IMR-90 (cell line): Measurements from ENCODE around the gene RAB11FIP4. TPM values are rescaled to one million over a fixed set of nuclear protein-coding genes. Genes with fewer than 3 reads are reported as not detected.

Experiments used
- ATAC-seq: fragments of 200-7000 bp; cut with Tn5 transposase; 2 replicates; pipeline ENCODE4 v1.9.1; 2020; ENCODE audit warnings: low read depth, mild to moderate bottlenecking, moderate library complexity
- BruUV-seq: library from RNA; stranded (reverse); fragments of 400-500 nt; replicated peaks from 2 replicates; lab custom pipeline; 2021; lab: Mats Ljungman, UMichigan
- CTCF ChIA-PET: fragments of 300-600 bp; formaldehyde crosslinking; extraction: SDS; loops from one replicate; lab custom pipeline; 2021; ENCODE audit warnings: antibody characterized with exemption; lab: Yijun Ruan, JAX
- POLR2A ChIA-PET: fragments of 300-600 bp; sonication (Branson Sonifier 250); formaldehyde crosslinking; loops from one replicate; lab custom pipeline; 2022; ENCODE audit warnings: antibody characterized with exemption; ENCODE audit not compliant: unreplicated experiment; lab: Charles Lee
- DNase-seq: peaks from one replicate; pipeline ENCODE4 v3.0.0; 2013
- H2AFZ ChIP-seq: replicated peaks from 2 replicates; pipeline ENCODE3; 2013; ENCODE audit warnings: low read length, mild to moderate bottlenecking; ENCODE audit not compliant: poor library complexity
- H2AK5ac ChIP-seq: 2 replicates; pipeline ENCODE4 v1.6.1; 2013; ENCODE audit warnings: low read depth, low read length, inconsistent platforms
- H2AK9ac ChIP-seq: replicated peaks from 2 replicates; pipeline ENCODE3; 2013; ENCODE audit warnings: mild to moderate bottlenecking, low read depth, low read length, moderate library complexity; ENCODE audit not compliant: poor library complexity
- H2BK120ac ChIP-seq: 2 replicates; pipeline ENCODE4 v1.6.1; 2013; ENCODE audit warnings: low read depth, low read length, inconsistent platforms
- H2BK15ac ChIP-seq: 3 replicates; pipeline ENCODE4 v1.6.1; 2013; ENCODE audit warnings: low read depth, low read length, inconsistent platforms
- H2BK20ac ChIP-seq: 2 replicates; pipeline ENCODE4 v1.6.1; 2013; ENCODE audit warnings: low read depth, mild to moderate bottlenecking, inconsistent platforms, low read length, moderate library complexity
- H2BK5ac ChIP-seq: 2 replicates; pipeline ENCODE4 v1.6.1; 2013; ENCODE audit warnings: mild to moderate bottlenecking, low read depth, low read length, inconsistent platforms; ENCODE audit not compliant: poor library complexity, severe bottlenecking
- H3K14ac ChIP-seq: replicated peaks from 2 replicates; pipeline ENCODE4 v1.6.1; 2013; ENCODE audit warnings: low read depth, low read length, inconsistent platforms
- H3K18ac ChIP-seq: 2 replicates; pipeline ENCODE4 v1.6.1; 2013; ENCODE audit warnings: low read depth, low read length, control low read depth
- H3K23ac ChIP-seq: 2 replicates; pipeline ENCODE4 v1.6.1; 2013; ENCODE audit warnings: low read depth, low read length, inconsistent platforms
- H3K27ac ChIP-seq: 2 replicates; pipeline ENCODE4 v1.5.1; 2013; ENCODE audit warnings: mild to moderate bottlenecking, control low read depth, low read length; ENCODE audit not compliant: insufficient read depth
- H3K27me3 ChIP-seq: 2 replicates; pipeline ENCODE4 v1.6.1; 2013; ENCODE audit warnings: low read length; ENCODE audit not compliant: control insufficient read depth, insufficient read depth
- H3K36me3 ChIP-seq: 2 replicates; pipeline ENCODE4 v1.6.1; 2013; ENCODE audit warnings: low read length, mixed read lengths; ENCODE audit not compliant: control insufficient read depth, insufficient read depth
- H3K4ac ChIP-seq: 2 replicates; pipeline ENCODE4 v1.6.1; 2013; ENCODE audit warnings: low read depth, low read length, inconsistent platforms
- H3K4me1 ChIP-seq: 2 replicates; pipeline ENCODE4 v1.6.1; 2013; ENCODE audit warnings: low read length, mixed read lengths; ENCODE audit not compliant: control insufficient read depth, insufficient read depth
- H3K4me2 ChIP-seq: 2 replicates; pipeline ENCODE4 v1.6.1; 2013; ENCODE audit warnings: low read depth, mild to moderate bottlenecking, control low read depth, low read length, moderate library complexity
- H3K4me3 ChIP-seq: 2 replicates; pipeline ENCODE4 v1.5.1; 2013; ENCODE audit warnings: low read depth, mild to moderate bottlenecking, control low read depth, low read length, moderate library complexity; ENCODE audit not compliant: insufficient read depth
- H3K56ac ChIP-seq: 2 replicates; pipeline ENCODE4 v1.6.1; 2013; ENCODE audit warnings: low read length, inconsistent platforms; ENCODE audit not compliant: insufficient read depth; ENCODE audit errors: extremely low read depth
- H3K79me1 ChIP-seq, 2 experiments: 2 replicates each; pipeline ENCODE4 v1.6.1; 2013; ENCODE audit warnings: low read length in 2 of 2, inconsistent platforms in 1 of 2, low read depth in 1 of 2
- H3K9ac ChIP-seq: 2 replicates; pipeline ENCODE4 v1.6.1; 2013; ENCODE audit warnings: low read depth, low read length, control low read depth
- H3K9me1 ChIP-seq: 2 replicates; pipeline ENCODE4 v1.6.1; 2013; ENCODE audit warnings: low read length, inconsistent platforms; ENCODE audit not compliant: insufficient read depth
- H3K9me3 ChIP-seq: 2 replicates; pipeline ENCODE4 v1.6.1; 2013; ENCODE audit warnings: low read length; ENCODE audit not compliant: control insufficient read depth, insufficient read depth
- H4K20me1 ChIP-seq: 2 replicates; pipeline ENCODE4 v1.6.1; 2013; ENCODE audit warnings: low read length, inconsistent platforms; ENCODE audit not compliant: insufficient read depth
- H4K5ac ChIP-seq: 2 replicates; pipeline ENCODE4 v1.6.1; 2013; ENCODE audit warnings: mild to moderate bottlenecking, low read depth, low read length, control low read depth
- H4K8ac ChIP-seq, 2 experiments: 2 replicates each; pipeline ENCODE4 v1.6.1; 2013; ENCODE audit warnings: low read depth in 2 of 2, low read length in 2 of 2, control low read depth in 1 of 2, inconsistent platforms in 1 of 2
- H4K91ac ChIP-seq: 2 replicates; pipeline ENCODE4 v1.6.1; 2013; ENCODE audit warnings: low read depth, low read length, inconsistent platforms; ENCODE audit not compliant: insufficient read depth
- BHLHE40 ChIP-seq: fragments of 150-350 bp; IDR thresholded peaks from 2 replicates; pipeline ENCODE4 v1.6.1; 2016; ENCODE audit warnings: mild to moderate bottlenecking, low read depth, low read length
- CEBPB ChIP-seq: IDR thresholded peaks from 2 replicates; pipeline ENCODE4 v1.6.1; 2012; ENCODE audit warnings: low read depth, low read length, improper control_type of control experiment
- CHD1 ChIP-seq: IDR thresholded peaks from 2 replicates; pipeline ENCODE4 v1.6.1; 2012; ENCODE audit warnings: low read depth, low read length, improper control_type of control experiment
- CTCF ChIP-seq: conservative IDR thresholded peaks from 2 replicates; pipeline ENCODE4 v1.5.1; 2012; ENCODE audit warnings: mild to moderate bottlenecking, low read depth, low read length, improper control_type of control experiment
- ELK1 ChIP-seq: fragments of 150-350 bp; IDR thresholded peaks from 2 replicates; pipeline ENCODE4 v1.6.1; 2016; ENCODE audit warnings: low read depth, mild to moderate bottlenecking, low read length, moderate library complexity, borderline replicate concordance
- MAFK ChIP-seq: IDR thresholded peaks from 2 replicates; pipeline ENCODE4 v1.6.1; 2012; ENCODE audit warnings: low read depth, low read length, improper control_type of control experiment
- MAZ ChIP-seq: IDR thresholded peaks from 2 replicates; pipeline ENCODE4 v1.6.1; 2012; ENCODE audit warnings: low read depth, mild to moderate bottlenecking, low read length, improper control_type of control experiment, moderate library complexity, borderline replicate concordance
- NFE2L2 ChIP-seq: fragments of 150-350 bp; IDR thresholded peaks from 2 replicates; pipeline ENCODE4 v1.6.1; 2016; ENCODE audit warnings: low read depth, mild to moderate bottlenecking, low read length
- POLR2A ChIP-seq: IDR thresholded peaks from 2 replicates; pipeline ENCODE4 v1.6.1; 2012; ENCODE audit warnings: mild to moderate bottlenecking, low read depth, low read length
- RCOR1 ChIP-seq: IDR thresholded peaks from 2 replicates; pipeline ENCODE4 v1.6.1; 2012; ENCODE audit warnings: mild to moderate bottlenecking, low read length, improper control_type of control experiment; ENCODE audit not compliant: insufficient replicate concordance
- SMC3 ChIP-seq: fragments of 150-350 bp; IDR thresholded peaks from 2 replicates; pipeline ENCODE4 v1.6.1; 2016; ENCODE audit warnings: low read depth, mild to moderate bottlenecking, antibody characterized with exemption, low read length, moderate library complexity
- USF2 ChIP-seq: fragments of 150-350 bp; IDR thresholded peaks from 2 replicates; pipeline ENCODE4 v1.6.1; 2017; ENCODE audit warnings: mild to moderate bottlenecking, antibody characterized with exemption, low read length, low read depth
- WGBS, 2 experiments: methylation state at CpG; one replicate each; pipeline versions ENCODE4 v1.1.5 to v1.1.7; 2013; ENCODE audit warnings: missing lambda C conversion rate in 2 of 2; ENCODE audit not compliant: insufficient read length in 1 of 2; ENCODE audit errors: extremely low coverage in 2 of 2; 5-methylcytosine and 5-hydroxymethylcytosine counted together
- dilution Hi-C: fragments of 300-500 bp; cut with HindIII; formaldehyde crosslinking; loops from one replicate; pipeline ENCODE4 v1.14.3; 2018; ENCODE audit warnings: low sequenced_read_pairs; ENCODE audit not compliant: unreplicated experiment
- in situ Hi-C: fragments of 300-500 bp; cut with MboI; formaldehyde crosslinking; loops from 3 replicates; pipeline ENCODE4 v1.14.3; 2019; ENCODE audit warnings: low sequenced_read_pairs, inconsistent platforms, mixed read lengths
- intact Hi-C: fragments of 100-400 bp; cut with micrococcal nuclease; formaldehyde crosslinking; loops from 2 replicates; pipeline ENCODE4 v1.10.0; 2022
- polyA plus RNA-seq, 3 experiments: library from polyadenylated mRNA; depleted of rRNA; stranded (reverse); fragments of >200 nt; gene quantifications; 2 replicates each; pipeline ENCODE4 v1.2.3, GENCODE V29; 2012; ENCODE audit warnings: low replicate concordance in 1 of 3
- total RNA-seq: library from RNA; depleted of rRNA; stranded (reverse); fragments of >200 nt; gene quantifications from 2 replicates; pipeline ENCODE4 v1.2.3, GENCODE V29; 2012

RAB11FIP4 gene
- total and polyA plus RNA-seq, 2 of the 4 experiments (the other 2 are of a cell fraction): 0.68 to 1.1 TPM

GRCh38 chr17:31433811-31434726 lies 42.6 kb downstream of the RAB11FIP4 start (continued):
- TF ChIP-seq MAFK (no peak), BHLHE40 (no peak)

- Histone ChIP-seq H2AK5ac (no peak overlapping the region), H2BK120ac (no peak overlapping the region), H2BK15ac (no peak overlapping the region), H2BK5ac (no peak overlapping the region), H3K9me3 (no peaks in the 10 kb centered on the region; the same call in 1 of the 2 replicates), H3K36me3 (no peaks in the 10 kb centered on the region), H3K4ac (no peak overlapping the region), H4K20me1 (no peaks in the 10 kb centered on the region), H4K91ac (no peak overlapping the region), H2AFZ (no peak overlapping the region), H3K4me1 (no peaks in the 10 kb centered on the region), H2AK9ac (peak overlapping the region; percentile 63), H4K5ac (no peak overlapping the region), H3K27ac (no peak overlapping the region), H2BK20ac (no peak overlapping the region), H3K18ac (no peak overlapping the region), H3K9me1 (no peaks in the 10 kb centered on the region), H3K23ac (no peak overlapping the region), H3K79me1 (no peaks in the 10 kb centered on the region), H3K9ac (no peak overlapping the region), H3K27me3 (peaks cover 59% of the 10 kb centered on the region), H3K14ac (no peak overlapping the region), H3K4me3 (no peak overlapping the region), H3K4me2 (no peak overlapping the region), H3K56ac (no peak overlapping the region), H4K8ac (no peak overlapping the region)
- in situ Hi-C loops (no loop called here), intact Hi-C loops (loop anchor here (5.0 kb wide), 1 partner anchor 423 kb away; the partner anchor contains the start of gene COPRS), dilution Hi-C loops (no loop called here)
- ChIA-PET CTCF (interaction anchor here (1.5 to 2.2 kb wide), 2 partner anchors 99 to 408 kb away, joined by 5 to 6 read pairs; no protein-coding TSS in a partner anchor), POLR2A (no interaction called here)
- 78% methylated on average over 6 of the region's 8 CpGs; no CpG with 5 or more reads in 1 of the 2 experiments for WGBS, 2 experiments
- no TSS peak for BruUV-seq
- no peak for DNase-seq
- no peak for ATAC-seq
- TF ChIP-seq RCOR1 (no peak), CHD1 (no peak), CTCF (no peak), NFE2L2 (no peak), USF2 (no peak), MAZ (no peak), POLR2A (no peak), ELK1 (no peak), BHLHE40 (no peak), SMC3 (no peak), MAFK (no peak), CEBPB (no peak)
Measured at GRCh38 chr17:31434727-31435050, 43.2 kb downstream of the RAB11FIP4 start.
